Neural progenitor cell (in vitro differentiated cells): ENCODE results near the gene NPHP4.

Experiments used
- CTCF ChIP-seq: fragments of 200-600 bp; sonication (generic); IDR thresholded peaks from 2 replicates; pipeline ENCODE4 v1.5.1; 2017; ENCODE audit warnings: antibody characterized with exemption, mild to moderate bottlenecking
- EZH2 ChIP-seq: fragments of 200-600 bp; sonication (generic); IDR thresholded peaks from 2 replicates; pipeline ENCODE4 v1.6.1; 2017; ENCODE audit warnings: antibody characterized with exemption, mild to moderate bottlenecking, moderate library complexity

- TF ChIP-seq CTCF (no peak), EZH2 (no peak)
These were observed 123.2 kb downstream of the NPHP4 start for GRCh38 chr1:5868931-5869500.
